Stomach (tissue), 4 donors: ENCODE measurements around the gene CCDC71.

Experiments used
- EP300 ChIP-seq: sonication (generic); formaldehyde crosslinking; IDR thresholded peaks from one replicate; pipeline ENCODE4 v1.6.1; 2017; ENCODE audit warnings: antibody characterized with exemption
- POLR2A ChIP-seq, 4 donors: fragments of 450-650 bp; IDR thresholded peaks; one replicate each; pipeline ENCODE4 v1.6.1; 2016; ENCODE audit warnings: antibody characterized with exemption in 4 of 4, control low read depth in 2 of 4, mild to moderate bottlenecking in 1 of 4, moderate library complexity in 1 of 4
- POLR2AphosphoS5 ChIP-seq, 3 donors: sonication (generic); formaldehyde crosslinking; IDR thresholded peaks; one replicate each; pipeline ENCODE4 v1.6.1; 2016; ENCODE audit warnings: antibody characterized with exemption in 3 of 3
- TF ChIP-seq, protein P1 (sequence below), 7 experiments: fragments of 450-650 bp in 4 of 7; fragments of 200-600 bp in 3 of 7; sonication (generic) in 3 of 7; IDR thresholded peaks; one replicate each; pipeline ENCODE4 v1.5.1; 2016 to 2019; ENCODE audit warnings: antibody characterized with exemption in 7 of 7, control low read depth in 2 of 7, mild to moderate bottlenecking in 1 of 7

- peak in 2 of 3 donors; percentile 57 to 65 for TF ChIP-seq POLR2AphosphoS5 (IDR thresholded peaks at IDR 0.05)
- TF ChIP-seq, protein P1, sequence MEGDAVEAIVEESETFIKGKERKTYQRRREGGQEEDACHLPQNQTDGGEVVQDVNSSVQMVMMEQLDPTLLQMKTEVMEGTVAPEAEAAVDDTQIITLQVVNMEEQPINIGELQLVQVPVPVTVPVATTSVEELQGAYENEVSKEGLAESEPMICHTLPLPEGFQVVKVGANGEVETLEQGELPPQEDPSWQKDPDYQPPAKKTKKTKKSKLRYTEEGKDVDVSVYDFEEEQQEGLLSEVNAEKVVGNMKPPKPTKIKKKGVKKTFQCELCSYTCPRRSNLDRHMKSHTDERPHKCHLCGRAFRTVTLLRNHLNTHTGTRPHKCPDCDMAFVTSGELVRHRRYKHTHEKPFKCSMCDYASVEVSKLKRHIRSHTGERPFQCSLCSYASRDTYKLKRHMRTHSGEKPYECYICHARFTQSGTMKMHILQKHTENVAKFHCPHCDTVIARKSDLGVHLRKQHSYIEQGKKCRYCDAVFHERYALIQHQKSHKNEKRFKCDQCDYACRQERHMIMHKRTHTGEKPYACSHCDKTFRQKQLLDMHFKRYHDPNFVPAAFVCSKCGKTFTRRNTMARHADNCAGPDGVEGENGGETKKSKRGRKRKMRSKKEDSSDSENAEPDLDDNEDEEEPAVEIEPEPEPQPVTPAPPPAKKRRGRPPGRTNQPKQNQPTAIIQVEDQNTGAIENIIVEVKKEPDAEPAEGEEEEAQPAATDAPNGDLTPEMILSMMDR (IDR thresholded peaks at IDR 0.05), result no peak
- TF ChIP-seq EP300, result no peak
- no peak for TF ChIP-seq POLR2A (IDR thresholded peaks at IDR 0.05)
Observed at GRCh38 chr3:49133226-49133951, 32.7 kb downstream of the CCDC71 start.
